Spinal cord (tissue), 10 donors: Measurements from ENCODE around the gene CHAT. TPM values are rescaled to one million over a fixed set of nuclear protein-coding genes. Genes with fewer than 3 reads are reported as not detected.

Experiments used
- DNase-seq, 6 donors: peaks; one replicate each; pipeline versions ENCODE4 v3.0.0 to v3.0.0-alpha.2; 2013 to 2015; ENCODE audit warnings: low spot score in 6 of 6, low read depth in 4 of 6
- H3K27ac ChIP-seq: one replicate; pipeline ENCODE4 v1.5.1; 2013; ENCODE audit warnings: low read depth, low read length, control low read depth
- H3K27me3 ChIP-seq: one replicate; pipeline ENCODE4 v1.6.1; 2013; ENCODE audit warnings: low read length; ENCODE audit not compliant: control insufficient read depth, insufficient read depth
- H3K36me3 ChIP-seq: one replicate; pipeline ENCODE4 v1.6.1; 2013; ENCODE audit warnings: low read length; ENCODE audit not compliant: control insufficient read depth, insufficient read depth
- H3K4me1 ChIP-seq: one replicate; pipeline ENCODE4 v1.6.1; 2013; ENCODE audit warnings: low read length; ENCODE audit not compliant: control insufficient read depth, insufficient read depth
- H3K4me3 ChIP-seq: one replicate; pipeline ENCODE4 v1.5.1; 2013; ENCODE audit warnings: low read depth, low read length, control low read depth
- H3K9me3 ChIP-seq: one replicate; pipeline ENCODE4 v1.6.1; 2013; ENCODE audit warnings: low read length; ENCODE audit not compliant: control insufficient read depth, insufficient read depth
- WGBS: methylation state at CpG from one replicate; pipeline ENCODE4 v1.1.5; 2013; ENCODE audit warnings: missing lambda C conversion rate; ENCODE audit not compliant: insufficient coverage; 5-methylcytosine and 5-hydroxymethylcytosine counted together
- polyA plus RNA-seq, 2 donors: library from polyadenylated mRNA; unstranded; fragments of 120-200 nt; gene quantifications; one replicate each; pipeline ENCODE4 v1.2.1, GENCODE V29; 2013; ENCODE audit not compliant: insufficient read length in 2 of 2
- total RNA-seq, 2 donors: library from RNA; depleted of rRNA in 1 of 2; stranded (reverse); fragments of 120-200 nt in 1 of 2; fragments of >200 nt in 1 of 2; gene quantifications; one replicate each; pipeline versions ENCODE4 v1.2.3 to v1.2.4, GENCODE V29; 2013 to 2014
- donor health status: healthy.

The CHAT gene
- total and polyA plus RNA-seq, 4 donors: 0.61 to 2.9 (median 1.7) TPM

- peaks cover 4% of the 10 kb centered on the region for H3K27me3 ChIP-seq
- H3K4me1 ChIP-seq: peaks cover 10% of the 10 kb centered on the region
- no peak overlapping the region for H3K27ac ChIP-seq
- no peaks in the 10 kb centered on the region for H3K9me3 ChIP-seq
- no peak for DNase-seq
- H3K4me3 ChIP-seq: no peak overlapping the region
- no peaks in the 10 kb centered on the region for H3K36me3 ChIP-seq
- 35% methylated on average over 8 of the region's 8 CpGs for WGBS
Observed at GRCh38 chr10:49649936-49650723, 36.3 kb downstream of the CHAT start.

- no peak overlapping the region for H3K27ac ChIP-seq
- H3K36me3 ChIP-seq: no peaks in the 10 kb centered on the region
- no peak overlapping the region for H3K4me3 ChIP-seq
- peaks cover 4% of the 10 kb centered on the region for H3K27me3 ChIP-seq
- DNase-seq: no peak
- WGBS: no CpG with 5 or more reads among the region's 1 CpG
- no peaks in the 10 kb centered on the region for H3K9me3 ChIP-seq
- H3K4me1 ChIP-seq: peaks cover 10% of the 10 kb centered on the region
Observed at GRCh38 chr10:49650724-49651034, 36.8 kb downstream of the CHAT start.

GRCh38 chr10:49651039-49651835, 37.4 kb downstream of the CHAT start:
- no peak for DNase-seq
- peaks cover 10% of the 10 kb centered on the region for H3K4me1 ChIP-seq

GRCh38 chr10:49651917-49652316, 38.1 kb downstream of the CHAT start:
- no peaks in the 10 kb centered on the region for H3K36me3 ChIP-seq
- WGBS: 83% methylated on average over 1 of the region's 2 CpGs
- H3K27ac ChIP-seq: no peak overlapping the region
- no peak for DNase-seq
- no peak overlapping the region for H3K4me3 ChIP-seq
- H3K27me3 ChIP-seq: peaks cover 10% of the 10 kb centered on the region
- peaks cover 10% of the 10 kb centered on the region for H3K4me1 ChIP-seq
- no peaks in the 10 kb centered on the region for H3K9me3 ChIP-seq

More at GRCh38 chr10:49651039-49651835, 37.4 kb downstream of the CHAT start:
- 87% methylated on average over 14 of the region's 15 CpGs for WGBS
- Histone ChIP-seq H3K9me3 (no peaks in the 10 kb centered on the region), H3K4me3 (no peak overlapping the region), H3K36me3 (no peaks in the 10 kb centered on the region), H3K27me3 (peaks cover 4% of the 10 kb centered on the region), H3K27ac (no peak overlapping the region)

- 85% methylated on average over 15 of the region's 15 CpGs for WGBS
- no peak for DNase-seq
- H3K27ac ChIP-seq: no peak overlapping the region
- H3K4me3 ChIP-seq: no peak overlapping the region
- peaks cover 11% of the 10 kb centered on the region for H3K27me3 ChIP-seq
- no peaks in the 10 kb centered on the region for H3K9me3 ChIP-seq
- peaks cover 10% of the 10 kb centered on the region for H3K4me1 ChIP-seq
- no peaks in the 10 kb centered on the region for H3K36me3 ChIP-seq
Observed at GRCh38 chr10:49652421-49653272, 38.8 kb downstream of the CHAT start.

GRCh38 chr10:49653273-49653929, 39.6 kb downstream of the CHAT start:
- Histone ChIP-seq H3K9me3 (no peaks in the 10 kb centered on the region), H3K4me1 (peaks cover 10% of the 10 kb centered on the region), H3K36me3 (no peaks in the 10 kb centered on the region), H3K4me3 (no peak overlapping the region), H3K27ac (no peak overlapping the region), H3K27me3 (peaks cover 11% of the 10 kb centered on the region)
- 86% methylated on average over 11 of the region's 11 CpGs for WGBS
- DNase-seq: no peak

GRCh38 chr10:49654036-49654693, 40.3 kb downstream of the CHAT start:
- no peak overlapping the region for H3K4me3 ChIP-seq
- WGBS: 86% methylated on average over 2 of the region's 5 CpGs
- peaks cover 11% of the 10 kb centered on the region for H3K27me3 ChIP-seq
- H3K36me3 ChIP-seq: no peaks in the 10 kb centered on the region
- DNase-seq: no peak
- H3K4me1 ChIP-seq: peaks cover 9% of the 10 kb centered on the region
- H3K9me3 ChIP-seq: no peaks in the 10 kb centered on the region
- no peak overlapping the region for H3K27ac ChIP-seq

- no peak for DNase-seq
- 86% methylated on average over 18 of the region's 18 CpGs for WGBS
- H3K4me1 ChIP-seq: no peaks in the 10 kb centered on the region
- peaks cover 7% of the 10 kb centered on the region for H3K27me3 ChIP-seq
- no peaks in the 10 kb centered on the region for H3K9me3 ChIP-seq
- no peaks in the 10 kb centered on the region for H3K36me3 ChIP-seq
- H3K27ac ChIP-seq: no peak overlapping the region
- H3K4me3 ChIP-seq: no peak overlapping the region
Observed at GRCh38 chr10:49655099-49655498, 41.3 kb downstream of the CHAT start.
